H9 (cell line): Measurements from ENCODE around the gene PMP22. TPM values are rescaled to one million over a fixed set of nuclear protein-coding genes. Genes with fewer than 3 reads are reported as not detected.

ENCODE experiments used
- DNase-seq: peaks from one replicate; pipeline ENCODE4 v3.0.0-alpha.2; 2017
- H2AFZ ChIP-seq: one replicate; pipeline ENCODE4 v1.6.1; 2013; ENCODE audit warnings: mild to moderate bottlenecking, low read length, control low read depth, moderate library complexity
- H2AK5ac ChIP-seq: 2 replicates; pipeline ENCODE4 v1.6.1; 2013; ENCODE audit warnings: low read length, control low read depth, mixed read lengths; ENCODE audit not compliant: insufficient read length
- H2BK120ac ChIP-seq: one replicate; pipeline ENCODE4 v1.6.1; 2013; ENCODE audit warnings: low read depth, mild to moderate bottlenecking, low read length, control low read depth, inconsistent platforms; ENCODE audit not compliant: poor library complexity, severe bottlenecking
- H2BK12ac ChIP-seq: 2 replicates; pipeline ENCODE4 v1.6.1; 2013; ENCODE audit warnings: low read length, control low read depth, mixed read lengths, low read depth; ENCODE audit not compliant: insufficient read length
- H2BK15ac ChIP-seq: 2 replicates; pipeline ENCODE4 v1.6.1; 2013; ENCODE audit warnings: low read depth, low read length, control low read depth
- H2BK20ac ChIP-seq: one replicate; pipeline ENCODE4 v1.6.1; 2013; ENCODE audit warnings: low read depth, mild to moderate bottlenecking, low read length, control low read depth, inconsistent platforms; ENCODE audit not compliant: poor library complexity, severe bottlenecking
- H2BK5ac ChIP-seq: 2 replicates; pipeline ENCODE4 v1.6.1; 2013; ENCODE audit warnings: low read length, control low read depth, mixed read lengths; ENCODE audit not compliant: insufficient read length
- H3K14ac ChIP-seq: 2 replicates; pipeline ENCODE4 v1.6.1; 2013; ENCODE audit warnings: low read length, control low read depth; ENCODE audit not compliant: insufficient read depth
- H3K18ac ChIP-seq: 2 replicates; pipeline ENCODE4 v1.6.1; 2013; ENCODE audit warnings: low read depth, mild to moderate bottlenecking, mixed read lengths, low read length, control low read depth; ENCODE audit not compliant: insufficient read length
- H3K23ac ChIP-seq: 2 replicates; pipeline ENCODE4 v1.6.1; 2013; ENCODE audit warnings: low read length, control low read depth, mixed read lengths, low read depth; ENCODE audit not compliant: insufficient read length
- H3K23me2 ChIP-seq: 2 replicates; pipeline ENCODE4 v1.6.1; 2013; ENCODE audit warnings: low read depth, mild to moderate bottlenecking, mixed read lengths, low read length, control low read depth; ENCODE audit not compliant: insufficient read length, poor library complexity, severe bottlenecking
- H3K27ac ChIP-seq: 2 replicates; pipeline ENCODE4 v1.5.1; 2013; ENCODE audit warnings: low read length, control low read depth, mixed read lengths, low read depth; ENCODE audit not compliant: insufficient read length
- H3K27me3 ChIP-seq: 2 replicates; pipeline ENCODE4 v1.6.1; 2013; ENCODE audit warnings: low read length, control low read depth, inconsistent platforms; ENCODE audit not compliant: insufficient read depth
- H3K4ac ChIP-seq: 2 replicates; pipeline ENCODE4 v1.6.1; 2013; ENCODE audit warnings: low read depth, mild to moderate bottlenecking, control low read depth, inconsistent platforms, low read length, moderate library complexity
- H3K4me1 ChIP-seq: 2 replicates; pipeline ENCODE4 v1.6.1; 2013; ENCODE audit warnings: low read length, control low read depth, inconsistent platforms; ENCODE audit not compliant: insufficient read depth
- H3K4me2 ChIP-seq: 2 replicates; pipeline ENCODE4 v1.6.1; 2013; ENCODE audit warnings: low read length, control low read depth, mixed read lengths; ENCODE audit not compliant: insufficient read length, insufficient read depth
- H3K56ac ChIP-seq: 2 replicates; pipeline ENCODE4 v1.6.1; 2013; ENCODE audit warnings: low read depth, mild to moderate bottlenecking, mixed read lengths, low read length, control low read depth; ENCODE audit not compliant: insufficient read length
- H3K79me1 ChIP-seq: 2 replicates; pipeline ENCODE4 v1.6.1; 2013; ENCODE audit warnings: low read depth, mild to moderate bottlenecking, moderate library complexity, low read length, control low read depth, inconsistent platforms; ENCODE audit not compliant: insufficient read depth, poor library complexity, severe bottlenecking
- H3K79me2 ChIP-seq: 2 replicates; pipeline ENCODE4 v1.6.1; 2013; ENCODE audit warnings: low read length, control low read depth, inconsistent platforms; ENCODE audit not compliant: insufficient read depth
- H3K9ac ChIP-seq: 2 replicates; pipeline ENCODE4 v1.6.1; 2013; ENCODE audit warnings: low read length, control low read depth, mixed read lengths; ENCODE audit not compliant: insufficient read length; ENCODE audit errors: extremely low read depth
- H3K9me3 ChIP-seq: one replicate; pipeline ENCODE4 v1.6.1; 2013; ENCODE audit warnings: low read depth, low read length, inconsistent platforms; ENCODE audit not compliant: control insufficient read depth
- H3T11ph ChIP-seq: one replicate; pipeline ENCODE4 v1.6.1; 2013; ENCODE audit warnings: mild to moderate bottlenecking, low read length, control low read depth, inconsistent platforms
- H4K20me1 ChIP-seq: one replicate; pipeline ENCODE4 v1.6.1; 2013; ENCODE audit not compliant: control insufficient read depth, insufficient read length, insufficient read depth
- H4K5ac ChIP-seq: 2 replicates; pipeline ENCODE4 v1.6.1; 2013; ENCODE audit warnings: low read depth, mild to moderate bottlenecking, mixed read lengths, low read length, control low read depth; ENCODE audit not compliant: insufficient read length
- H4K8ac ChIP-seq: replicated peaks from 2 replicates; pipeline ENCODE4 v1.6.1; 2013; ENCODE audit warnings: low read length, control low read depth, mixed read lengths, low read depth; ENCODE audit not compliant: insufficient read length
- H4K91ac ChIP-seq: 2 replicates; pipeline ENCODE4 v1.6.1; 2013; ENCODE audit warnings: low read depth, mild to moderate bottlenecking, moderate library complexity, mixed read lengths, low read length, control low read depth; ENCODE audit not compliant: insufficient read length
- H3K27ac Mint-ChIP-seq, 3 experiments: 2 replicates in 2 of 3; 3 replicates in 1 of 3; pipeline ENCODE4 v1.8.0; 2020 to 2021; ENCODE audit warnings: mixed read lengths in 3 of 3, mild to moderate bottlenecking in 1 of 3, moderate library complexity in 1 of 3
- H3K27me3 Mint-ChIP-seq: 2 replicates; pipeline ENCODE4 v1.8.0; 2021; ENCODE audit warnings: low read depth, mild to moderate bottlenecking, moderate library complexity, mixed read lengths
- H3K36me3 Mint-ChIP-seq, 3 experiments: 2 replicates in 2 of 3; 3 replicates in 1 of 3; pipeline ENCODE4 v1.8.0; 2020 to 2021; ENCODE audit warnings: low read depth in 3 of 3, mixed read lengths in 3 of 3; ENCODE audit not compliant: insufficient read depth in 1 of 3
- H3K4me1 Mint-ChIP-seq, 2 experiments: 2 replicates each; pipeline ENCODE4 v1.8.0; 2020; ENCODE audit warnings: mixed read lengths in 2 of 2
- H3K4me3 Mint-ChIP-seq, 2 experiments: 2 replicates in 1 of 2; 3 replicates in 1 of 2; pipeline ENCODE4 v1.8.0; 2020 to 2021; ENCODE audit warnings: mild to moderate bottlenecking in 2 of 2, mixed read lengths in 2 of 2, moderate library complexity in 1 of 2
- H3K9me3 Mint-ChIP-seq, 2 experiments: 2 replicates in 1 of 2; 3 replicates in 1 of 2; pipeline ENCODE4 v1.8.0; 2020; ENCODE audit warnings: mild to moderate bottlenecking in 2 of 2, mixed read lengths in 2 of 2, moderate library complexity in 1 of 2
- CTCF ChIP-seq: fragments of 200-600 bp; sonication (generic); conservative IDR thresholded peaks from 3 replicates; pipeline ENCODE4 v1.8.0; 2021; ENCODE audit warnings: antibody characterized with exemption, mild to moderate bottlenecking
- WGBS: extraction: QIAGEN DNeasy Blood & Tissue Kit; methylation state at CpG from one replicate; pipeline ENCODE4 v1.1.7; 2013; ENCODE audit warnings: missing lambda C conversion rate, low lambda C conversion rate, mixed read lengths; ENCODE audit not compliant: insufficient read length; ENCODE audit errors: extremely low coverage; 5-methylcytosine and 5-hydroxymethylcytosine counted together
- total RNA-seq: library from RNA; stranded (reverse); gene quantifications from 2 replicates; pipeline ENCODE4 v1.2.1, GENCODE V29; 2021

The PMP22 gene
- total RNA-seq, 1 experiment from 2014 or later: 1.5 TPM

GRCh38 chr17:15197229-15197628 lies 67.9 kb downstream of the PMP22 start:
- H3K79me1 ChIP-seq: no peaks in the 10 kb centered on the region
- Mint-ChIP-seq H3K4me1 (no peaks in the 10 kb centered on the region), H3K27me3 (peaks cover 2% of the 10 kb centered on the region), H3K36me3 (peaks cover 0 to 20% (median 8%) of the 10 kb centered on the region in 3 experiments; a peak in 4 of 7 replicates), H3K4me3 (no peak overlapping the region), H3K27ac (no peak overlapping the region), H3K9me3 (peaks cover 18 to 31% of the 10 kb centered on the region in 2 experiments; a peak in 4 of 5 replicates)
- no peak overlapping the region for H3K27ac ChIP-seq
- no peaks in the 10 kb centered on the region for H3K79me2 ChIP-seq
- no peak overlapping the region for H4K8ac ChIP-seq
- H3K23ac ChIP-seq: no peak overlapping the region
- no peak overlapping the region for H2AFZ ChIP-seq
- no peak overlapping the region for H4K5ac ChIP-seq
- H3K4me2 ChIP-seq: no peak overlapping the region
- no peak for TF ChIP-seq CTCF
- H2BK15ac ChIP-seq: no peak overlapping the region
- no CpG with 5 or more reads among the region's 3 CpGs for WGBS
- no peak overlapping the region for H4K91ac ChIP-seq
- H3K14ac ChIP-seq: no peak overlapping the region
- H3K27me3 ChIP-seq: no peaks in the 10 kb centered on the region
- H2BK5ac ChIP-seq: no peak overlapping the region
- H3K4me1 ChIP-seq: no peaks in the 10 kb centered on the region
- no peaks in the 10 kb centered on the region for H4K20me1 ChIP-seq
- no peak overlapping the region for H3K4ac ChIP-seq
- H2BK120ac ChIP-seq: no peak overlapping the region
- no peaks in the 10 kb centered on the region for H3K9me3 ChIP-seq
- H2AK5ac ChIP-seq: no peak overlapping the region
- no peak overlapping the region for H2BK20ac ChIP-seq
- no peak for DNase-seq
- no peak overlapping the region for H2BK12ac ChIP-seq
- no peak overlapping the region for H3K56ac ChIP-seq
- H3K23me2 ChIP-seq: no peaks in the 10 kb centered on the region
- no peak overlapping the region for H3K18ac ChIP-seq
- no peak overlapping the region for H3T11ph ChIP-seq
- H3K9ac ChIP-seq: no peak overlapping the region
